HEK293 (cell line): ENCODE data around the gene HES5.

Source experiments
- CTCF ChIA-PET: fragments of 350-600 bp; formaldehyde crosslinking; extraction: SDS; loops from one replicate; lab custom pipeline; 2021; ENCODE audit warnings: antibody characterized with exemption; lab: Yijun Ruan, JAX
- POLR2A ChIA-PET: fragments of 300-600 bp; formaldehyde crosslinking; extraction: SDS; loops from one replicate; lab custom pipeline; 2020; ENCODE audit warnings: antibody characterized with exemption, inconsistent platforms; lab: Yijun Ruan, JAX
- H3K27ac ChIP-seq: fragments of 200-500 bp; sonication (Bioruptor generic); 2 replicates; pipeline ENCODE4 v1.5.1; 2014; ENCODE audit warnings: low read depth, low read length, control low read depth, inconsistent platforms; ENCODE audit errors: extremely low read depth
- H3K36me3 ChIP-seq, 2 experiments: fragments of 200-500 bp in 1 of 2; sonication (Bioruptor generic) in 1 of 2; 1 replicate in 1 of 2; 2 replicates in 1 of 2; pipeline ENCODE4 v1.5.1; 2014 to 2017; ENCODE audit warnings: inconsistent platforms in 2 of 2, low read length in 2 of 2; ENCODE audit not compliant: control insufficient read depth in 2 of 2, insufficient read depth in 1 of 2
- H3K4me1 ChIP-seq: fragments of 200-500 bp; sonication (Bioruptor generic); 2 replicates; pipeline ENCODE4 v1.5.1; 2014; ENCODE audit warnings: mild to moderate bottlenecking, low read length, inconsistent platforms; ENCODE audit not compliant: control insufficient read depth, insufficient read depth
- H3K4me3 ChIP-seq: 2 replicates; pipeline ENCODE4 v1.5.1; 2011; ENCODE audit warnings: low read depth, mild to moderate bottlenecking, control low read depth, low read length, moderate library complexity
- H3K9me3 ChIP-seq: fragments of 200-500 bp; sonication (Bioruptor generic); 2 replicates; pipeline ENCODE4 v1.5.1; 2014; ENCODE audit warnings: low read depth, low read length, inconsistent platforms; ENCODE audit not compliant: control insufficient read depth, insufficient read depth
- TCF7L2 ChIP-seq: IDR thresholded peaks from 2 replicates; pipeline ENCODE4 v1.6.1; 2011; ENCODE audit warnings: low read depth, mild to moderate bottlenecking, inconsistent platforms, low read length, moderate library complexity, borderline replicate concordance
- TRIM28 ChIP-seq: IDR thresholded peaks from 2 replicates; pipeline ENCODE4 v1.6.1; 2011; ENCODE audit warnings: low read length, control low read depth, borderline replicate concordance
- YY2 ChIP-seq: fragments of 450-650 bp; formaldehyde crosslinking; IDR thresholded peaks from 2 replicates; pipeline ENCODE4 v1.5.1; 2016; ENCODE audit warnings: missing biosample characterization, missing genetic modification characterization
- ZIC2 ChIP-seq: fragments of 450-650 bp; formaldehyde crosslinking; IDR thresholded peaks from 2 replicates; pipeline ENCODE4 v1.5.1; 2016; ENCODE audit warnings: missing biosample characterization, missing genetic modification characterization
- ZNF114 ChIP-seq: fragments of 450-650 bp; formaldehyde crosslinking; IDR thresholded peaks from 2 replicates; pipeline ENCODE4 v1.5.0; 2017; ENCODE audit warnings: missing biosample characterization, missing genetic modification characterization
- ZNF132 ChIP-seq: fragments of 450-650 bp; formaldehyde crosslinking; IDR thresholded peaks from 2 replicates; pipeline ENCODE4 v1.5.1; 2017; ENCODE audit warnings: missing biosample characterization, missing genetic modification characterization, borderline replicate concordance
- ZNF184 ChIP-seq: fragments of 450-650 bp; IDR thresholded peaks from 2 replicates; pipeline ENCODE4 v1.5.1; 2018; ENCODE audit warnings: missing biosample characterization, mild to moderate bottlenecking, missing genetic modification characterization
- ZNF202 ChIP-seq: fragments of 450-650 bp; formaldehyde crosslinking; IDR thresholded peaks from 2 replicates; pipeline ENCODE4 v1.5.1; 2016; ENCODE audit warnings: missing biosample characterization, missing genetic modification characterization, borderline replicate concordance
- ZNF292 ChIP-seq: fragments of 450-650 bp; formaldehyde crosslinking; IDR thresholded peaks from 2 replicates; pipeline ENCODE4 v1.5.1; 2016; ENCODE audit warnings: low read depth, missing biosample characterization, missing genetic modification characterization, borderline replicate concordance
- ZNF473 ChIP-seq: fragments of 450-650 bp; formaldehyde crosslinking; IDR thresholded peaks from 2 replicates; pipeline ENCODE4 v1.5.1; 2017; ENCODE audit warnings: missing biosample characterization, missing genetic modification characterization
- ZNF600 ChIP-seq: fragments of 450-650 bp; formaldehyde crosslinking; IDR thresholded peaks from 2 replicates; pipeline ENCODE4 v1.5.1; 2016; ENCODE audit warnings: missing biosample characterization, missing genetic modification characterization
- ZNF626 ChIP-seq: fragments of 450-650 bp; sonication (Bioruptor Pico); formaldehyde crosslinking; IDR thresholded peaks from 2 replicates; pipeline ENCODE4 v1.5.1; 2018; ENCODE audit warnings: missing biosample characterization, missing genetic modification characterization, inconsistent platforms
- TF ChIP-seq, protein P1 (sequence below): fragments of 450-650 bp; formaldehyde crosslinking; IDR thresholded peaks from 2 replicates; pipeline ENCODE4 v1.5.1; 2016; ENCODE audit warnings: missing biosample characterization, missing genetic modification characterization, borderline replicate concordance
- TF ChIP-seq, protein P2 (sequence below): fragments of 450-650 bp; formaldehyde crosslinking; IDR thresholded peaks from 2 replicates; pipeline ENCODE4 v1.5.1; 2016; ENCODE audit warnings: missing biosample characterization, missing genetic modification characterization, low read depth
- TF ChIP-seq, protein P3 (sequence below): fragments of 450-650 bp; formaldehyde crosslinking; IDR thresholded peaks from 2 replicates; pipeline ENCODE4 v1.5.1; 2017; ENCODE audit warnings: missing biosample characterization, missing genetic modification characterization
- TF ChIP-seq, protein P4 (sequence below): fragments of 450-650 bp; formaldehyde crosslinking; IDR thresholded peaks from 2 replicates; pipeline ENCODE4 v1.5.1; 2017; ENCODE audit warnings: missing biosample characterization, missing genetic modification characterization

HES5 gene

DNA sequence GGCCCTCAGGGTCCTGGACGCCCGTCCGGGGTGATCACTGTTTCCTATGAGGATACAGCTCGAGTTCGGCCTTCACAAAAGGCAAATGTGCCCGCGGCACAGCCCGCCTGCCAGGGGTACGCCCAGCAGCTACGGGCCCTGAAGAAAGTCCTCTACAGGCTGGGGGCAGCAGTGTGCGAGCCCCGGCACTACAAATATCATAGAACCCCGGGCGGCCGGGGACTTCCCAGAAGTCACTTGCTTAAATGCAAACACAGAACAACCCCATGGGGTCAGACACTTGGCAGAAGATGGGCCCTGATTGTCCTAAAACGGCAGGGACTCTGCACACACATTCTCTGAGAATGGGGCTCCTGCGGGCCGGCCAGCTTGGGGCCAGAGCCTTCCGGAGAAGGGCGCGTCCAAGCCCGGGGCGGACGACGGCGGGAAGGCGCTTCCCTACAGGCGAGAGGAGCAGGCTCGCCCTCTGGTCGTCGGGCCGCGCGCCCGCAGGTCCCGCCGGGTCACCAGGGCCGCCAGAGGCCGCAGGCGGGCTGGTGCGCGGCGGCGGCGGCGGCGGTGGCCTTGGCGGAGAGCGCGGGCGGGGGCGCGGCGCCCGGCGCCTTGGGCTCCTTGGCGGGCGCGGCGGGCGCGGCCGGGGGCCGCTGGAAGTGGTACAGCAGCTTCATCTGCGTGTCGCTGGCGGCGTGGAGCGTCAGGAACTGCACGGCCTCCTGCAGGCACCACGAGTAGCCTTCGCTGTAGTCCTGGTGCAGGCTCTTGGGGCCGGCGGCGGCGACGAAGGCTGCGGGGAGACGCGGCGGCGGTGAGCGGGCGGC lies 888 bp downstream of the HES5 start:
- Histone ChIP-seq H3K4me3 (no peak overlapping the region), H3K9me3 (no peaks in the 10 kb centered on the region), H3K4me1 (peaks cover 12% of the 10 kb centered on the region)
- POLR2A ChIA-PET, result no interaction called here
- TF ChIP-seq ZIC2 (tag by site-specific recombination) (peak; percentile 57; the same call in 1 of the 2 replicates), ZNF473 (tag by site-specific recombination) (no peak)
- TF ChIP-seq, all 188 proteins: peak for 1
- H3K27ac ChIP-seq, result no peak overlapping the region
- CTCF ChIA-PET, result no interaction called here
- H3K36me3 ChIP-seq, result peaks cover 0 to 10% of the 10 kb centered on the region in 2 experiments; a peak in 1 of 3 replicates

DNA sequence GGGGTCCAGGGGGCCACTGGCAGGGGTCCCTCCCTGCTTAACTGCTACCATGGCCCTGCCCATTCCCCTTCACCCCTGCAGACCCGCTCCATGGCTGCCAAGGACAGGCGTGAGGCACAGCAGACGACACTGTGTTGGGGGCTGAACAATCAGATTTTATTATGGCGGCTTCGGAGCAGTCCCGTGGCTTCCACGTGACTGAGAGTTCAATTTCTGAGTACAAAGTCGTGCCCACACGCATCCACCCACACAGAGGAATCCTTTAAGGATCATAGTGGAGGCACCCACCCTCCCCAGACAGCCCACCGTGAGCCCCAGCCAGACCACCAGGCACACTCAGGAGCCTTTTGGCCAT lies 1.5 kb downstream of the HES5 start:
- TF ChIP-seq, protein P1, sequence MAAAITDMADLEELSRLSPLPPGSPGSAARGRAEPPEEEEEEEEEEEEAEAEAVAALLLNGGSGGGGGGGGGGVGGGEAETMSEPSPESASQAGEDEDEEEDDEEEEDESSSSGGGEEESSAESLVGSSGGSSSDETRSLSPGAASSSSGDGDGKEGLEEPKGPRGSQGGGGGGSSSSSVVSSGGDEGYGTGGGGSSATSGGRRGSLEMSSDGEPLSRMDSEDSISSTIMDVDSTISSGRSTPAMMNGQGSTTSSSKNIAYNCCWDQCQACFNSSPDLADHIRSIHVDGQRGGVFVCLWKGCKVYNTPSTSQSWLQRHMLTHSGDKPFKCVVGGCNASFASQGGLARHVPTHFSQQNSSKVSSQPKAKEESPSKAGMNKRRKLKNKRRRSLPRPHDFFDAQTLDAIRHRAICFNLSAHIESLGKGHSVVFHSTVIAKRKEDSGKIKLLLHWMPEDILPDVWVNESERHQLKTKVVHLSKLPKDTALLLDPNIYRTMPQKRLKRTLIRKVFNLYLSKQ (tag by site-specific recombination), result no peak
- TF ChIP-seq, protein P2, sequence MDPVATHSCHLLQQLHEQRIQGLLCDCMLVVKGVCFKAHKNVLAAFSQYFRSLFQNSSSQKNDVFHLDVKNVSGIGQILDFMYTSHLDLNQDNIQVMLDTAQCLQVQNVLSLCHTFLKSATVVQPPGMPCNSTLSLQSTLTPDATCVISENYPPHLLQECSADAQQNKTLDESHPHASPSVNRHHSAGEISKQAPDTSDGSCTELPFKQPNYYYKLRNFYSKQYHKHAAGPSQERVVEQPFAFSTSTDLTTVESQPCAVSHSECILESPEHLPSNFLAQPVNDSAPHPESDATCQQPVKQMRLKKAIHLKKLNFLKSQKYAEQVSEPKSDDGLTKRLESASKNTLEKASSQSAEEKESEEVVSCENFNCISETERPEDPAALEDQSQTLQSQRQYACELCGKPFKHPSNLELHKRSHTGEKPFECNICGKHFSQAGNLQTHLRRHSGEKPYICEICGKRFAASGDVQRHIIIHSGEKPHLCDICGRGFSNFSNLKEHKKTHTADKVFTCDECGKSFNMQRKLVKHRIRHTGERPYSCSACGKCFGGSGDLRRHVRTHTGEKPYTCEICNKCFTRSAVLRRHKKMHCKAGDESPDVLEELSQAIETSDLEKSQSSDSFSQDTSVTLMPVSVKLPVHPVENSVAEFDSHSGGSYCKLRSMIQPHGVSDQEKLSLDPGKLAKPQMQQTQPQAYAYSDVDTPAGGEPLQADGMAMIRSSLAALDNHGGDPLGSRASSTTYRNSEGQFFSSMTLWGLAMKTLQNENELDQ (tag by site-specific recombination), result no peak
- TF ChIP-seq, protein P3, sequence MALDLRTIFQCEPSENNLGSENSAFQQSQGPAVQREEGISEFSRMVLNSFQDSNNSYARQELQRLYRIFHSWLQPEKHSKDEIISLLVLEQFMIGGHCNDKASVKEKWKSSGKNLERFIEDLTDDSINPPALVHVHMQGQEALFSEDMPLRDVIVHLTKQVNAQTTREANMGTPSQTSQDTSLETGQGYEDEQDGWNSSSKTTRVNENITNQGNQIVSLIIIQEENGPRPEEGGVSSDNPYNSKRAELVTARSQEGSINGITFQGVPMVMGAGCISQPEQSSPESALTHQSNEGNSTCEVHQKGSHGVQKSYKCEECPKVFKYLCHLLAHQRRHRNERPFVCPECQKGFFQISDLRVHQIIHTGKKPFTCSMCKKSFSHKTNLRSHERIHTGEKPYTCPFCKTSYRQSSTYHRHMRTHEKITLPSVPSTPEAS, result no peak
- TF ChIP-seq ZNF202 (tag by site-specific recombination) (no peak), ZNF292 (tag by site-specific recombination) (no peak), ZNF184 (tag by site-specific recombination) (no peak), YY2 (no peak), ZNF600 (tag by site-specific recombination) (no peak), ZNF626 (tag by site-specific recombination) (no peak), ZNF114 (no peak), TCF7L2 (no peak), TRIM28 (no peak), ZNF132 (no peak)
- TF ChIP-seq, protein P4, sequence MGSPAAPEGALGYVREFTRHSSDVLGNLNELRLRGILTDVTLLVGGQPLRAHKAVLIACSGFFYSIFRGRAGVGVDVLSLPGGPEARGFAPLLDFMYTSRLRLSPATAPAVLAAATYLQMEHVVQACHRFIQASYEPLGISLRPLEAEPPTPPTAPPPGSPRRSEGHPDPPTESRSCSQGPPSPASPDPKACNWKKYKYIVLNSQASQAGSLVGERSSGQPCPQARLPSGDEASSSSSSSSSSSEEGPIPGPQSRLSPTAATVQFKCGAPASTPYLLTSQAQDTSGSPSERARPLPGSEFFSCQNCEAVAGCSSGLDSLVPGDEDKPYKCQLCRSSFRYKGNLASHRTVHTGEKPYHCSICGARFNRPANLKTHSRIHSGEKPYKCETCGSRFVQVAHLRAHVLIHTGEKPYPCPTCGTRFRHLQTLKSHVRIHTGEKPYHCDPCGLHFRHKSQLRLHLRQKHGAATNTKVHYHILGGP (tag by site-specific recombination), result no peak
- TF ChIP-seq, all 188 proteins: peak for 0
- ChIA-PET CTCF (no interaction called here), POLR2A (no interaction called here)
- Histone ChIP-seq H3K4me3 (no peak overlapping the region), H3K9me3 (no peaks in the 10 kb centered on the region), H3K36me3 (peaks cover 0 to 10% of the 10 kb centered on the region in 2 experiments; a peak in 1 of 3 replicates), H3K4me1 (peaks cover 18% of the 10 kb centered on the region), H3K27ac (no peak overlapping the region)
